Measurements from ENCODE around the gene SEMA4D.

- TF ChIP-seq BHLHE40 (IDR thresholded peaks at IDR 0.05; ENCODE audit: low read length) (no peak), POLR2AphosphoS5 (IDR thresholded peaks at IDR 0.05; ENCODE audit: low read depth, low read length) (no peak), JUND (CRISPR knock-in tag; IDR thresholded peaks at IDR 0.05) (no peak), RNF219 (CRISPR knock-in tag; IDR thresholded peaks at IDR 0.05) (no peak), HOMEZ (CRISPR knock-in tag; IDR thresholded peaks at IDR 0.05; ENCODE audit: low read depth) (no peak), TBL1XR1 (IDR thresholded peaks at IDR 0.05; ENCODE audit: borderline replicate concordance, low read length, partially characterized antibody) (no peak), ATF3 (CRISPR knock-in tag; IDR thresholded peaks at IDR 0.05) (no peak), MAX (IDR thresholded peaks at IDR 0.05) (no peak)
- TF ChIP-seq, protein P1, sequence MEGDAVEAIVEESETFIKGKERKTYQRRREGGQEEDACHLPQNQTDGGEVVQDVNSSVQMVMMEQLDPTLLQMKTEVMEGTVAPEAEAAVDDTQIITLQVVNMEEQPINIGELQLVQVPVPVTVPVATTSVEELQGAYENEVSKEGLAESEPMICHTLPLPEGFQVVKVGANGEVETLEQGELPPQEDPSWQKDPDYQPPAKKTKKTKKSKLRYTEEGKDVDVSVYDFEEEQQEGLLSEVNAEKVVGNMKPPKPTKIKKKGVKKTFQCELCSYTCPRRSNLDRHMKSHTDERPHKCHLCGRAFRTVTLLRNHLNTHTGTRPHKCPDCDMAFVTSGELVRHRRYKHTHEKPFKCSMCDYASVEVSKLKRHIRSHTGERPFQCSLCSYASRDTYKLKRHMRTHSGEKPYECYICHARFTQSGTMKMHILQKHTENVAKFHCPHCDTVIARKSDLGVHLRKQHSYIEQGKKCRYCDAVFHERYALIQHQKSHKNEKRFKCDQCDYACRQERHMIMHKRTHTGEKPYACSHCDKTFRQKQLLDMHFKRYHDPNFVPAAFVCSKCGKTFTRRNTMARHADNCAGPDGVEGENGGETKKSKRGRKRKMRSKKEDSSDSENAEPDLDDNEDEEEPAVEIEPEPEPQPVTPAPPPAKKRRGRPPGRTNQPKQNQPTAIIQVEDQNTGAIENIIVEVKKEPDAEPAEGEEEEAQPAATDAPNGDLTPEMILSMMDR (CRISPR knock-in tag; IDR thresholded peaks at IDR 0.05) = no peak
Measured at GRCh38 chr9:89465726-89466308, 32.1 kb downstream of the SEMA4D start.
